Endodermal cell (in vitro differentiated cells): ENCODE measurements around the gene NFX1. TPM values are rescaled to one million over a fixed set of nuclear protein-coding genes. Genes with fewer than 3 reads are reported as not detected.

ENCODE experiments used
- DNase-seq: peaks from one replicate; pipeline ENCODE4 v3.0.0-alpha.2; 2017
- H3K27ac ChIP-seq: 2 replicates; pipeline ENCODE4 v1.5.1; 2013; ENCODE audit warnings: mild to moderate bottlenecking, low read depth, low read length, moderate library complexity
- H3K27me3 ChIP-seq: 2 replicates; pipeline ENCODE4 v1.6.1; 2013; ENCODE audit warnings: mild to moderate bottlenecking, low read length, moderate library complexity; ENCODE audit not compliant: insufficient read depth, control insufficient read depth, poor library complexity, severe bottlenecking
- H3K36me3 ChIP-seq: 2 replicates; pipeline ENCODE4 v1.7.0; 2013; ENCODE audit warnings: mild to moderate bottlenecking, low read length, moderate library complexity; ENCODE audit not compliant: control insufficient read depth, insufficient read depth
- H3K4me1 ChIP-seq: one replicate; pipeline ENCODE4 v1.7.0; 2013; ENCODE audit warnings: low read length; ENCODE audit not compliant: control insufficient read depth, insufficient read depth
- H3K4me3 ChIP-seq: 2 replicates; pipeline ENCODE4 v1.5.1; 2013; ENCODE audit warnings: mild to moderate bottlenecking, low read length, moderate library complexity
- H3K9ac ChIP-seq: 2 replicates; pipeline ENCODE4 v1.6.1; 2013; ENCODE audit warnings: mild to moderate bottlenecking, low read length, moderate library complexity; ENCODE audit not compliant: poor library complexity, severe bottlenecking; ENCODE audit errors: extremely low read depth
- H3K9me3 ChIP-seq: 2 replicates; pipeline ENCODE4 v1.6.1; 2013; ENCODE audit warnings: mild to moderate bottlenecking, low read length, moderate library complexity; ENCODE audit not compliant: control insufficient read depth
- H3K27ac Mint-ChIP-seq: 2 replicates; pipeline ENCODE4 v1.8.0; 2020; ENCODE audit warnings: mixed read lengths
- H3K27me3 Mint-ChIP-seq: 2 replicates; pipeline ENCODE4 v1.8.0; 2021; ENCODE audit warnings: mild to moderate bottlenecking, mixed read lengths; ENCODE audit not compliant: insufficient read depth
- H3K36me3 Mint-ChIP-seq: 2 replicates; pipeline ENCODE4 v1.8.0; 2020; ENCODE audit warnings: low read depth, mixed read lengths
- H3K4me1 Mint-ChIP-seq: 2 replicates; pipeline ENCODE4 v1.8.0; 2020; ENCODE audit warnings: mixed read lengths
- H3K4me3 Mint-ChIP-seq: 2 replicates; pipeline ENCODE4 v1.8.0; 2020; ENCODE audit warnings: mild to moderate bottlenecking, moderate library complexity, mixed read lengths
- H3K9me3 Mint-ChIP-seq: 2 replicates; pipeline ENCODE4 v1.8.0; 2020; ENCODE audit warnings: mild to moderate bottlenecking, mixed read lengths
- WGBS, 2 experiments: methylation state at CpG; one replicate each; pipeline versions ENCODE4 v1.1.5 to v1.1.7; 2013; ENCODE audit warnings: missing lambda C conversion rate in 2 of 2, mixed read lengths in 1 of 2; ENCODE audit not compliant: insufficient coverage in 1 of 2, insufficient read length in 1 of 2; 5-methylcytosine and 5-hydroxymethylcytosine counted together
- total RNA-seq, 2 donors: library from RNA; stranded (reverse); fragmentation: NEBNext Ultra II Directional in 1 of 2; extraction: Animal tissue kit (Norgen Biotek cat#: 25700) in 1 of 2; gene quantifications; 2 replicates in 1 of 2; 3 replicates in 1 of 2; pipeline ENCODE4 v1.2.1, GENCODE V29; 2021
- TF ChIP-seq, protein P1 (sequence below): fragments of 200-600 bp; sonication (generic); conservative IDR thresholded peaks from 2 replicates; pipeline ENCODE4 v1.5.0; 2021; ENCODE audit warnings: antibody characterized with exemption, mild to moderate bottlenecking

The NFX1 gene
- total RNA-seq, 2 donors from 2014 or later: 23.1 to 24.0 TPM

DNA sequence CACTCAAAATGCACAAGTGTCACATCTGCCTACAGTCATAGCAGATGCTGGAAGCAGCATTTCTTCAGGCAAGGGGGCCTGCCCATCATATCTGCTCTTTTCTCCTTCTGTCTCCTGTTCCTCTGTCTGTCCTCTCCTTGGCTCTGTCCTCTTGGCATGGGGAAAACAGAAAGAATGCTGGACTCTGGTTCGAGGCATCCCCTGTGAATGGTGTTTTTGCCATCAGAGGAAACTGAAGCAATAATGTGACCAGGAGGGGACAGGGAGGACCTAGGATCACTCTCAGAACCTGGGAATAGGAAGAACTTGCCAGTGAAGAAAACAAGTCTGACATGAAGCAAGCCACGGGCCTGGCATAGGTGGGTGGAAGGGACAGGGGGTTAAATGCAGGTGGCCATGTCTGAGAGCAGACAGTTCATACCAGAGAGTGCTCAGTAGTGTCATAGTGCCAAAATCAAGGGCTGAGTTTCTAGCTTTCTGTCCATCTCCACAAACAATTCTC, 76.7 kb downstream of the NFX1 start:
- DNase-seq: no peak
- no peaks in the 10 kb centered on the region for H3K9me3 ChIP-seq
- H3K27ac ChIP-seq: no peak overlapping the region
- Mint-ChIP-seq H3K27me3 (no peaks in the 10 kb centered on the region), H3K9me3 (no peaks in the 10 kb centered on the region), H3K36me3 (peaks cover 26% of the 10 kb centered on the region), H3K4me3 (no peak overlapping the region), H3K4me1 (no peaks in the 10 kb centered on the region), H3K27ac (no peak overlapping the region)
- WGBS, 2 experiments: 92 to 93% methylated on average over 1 to 2 of the region's 2 CpGs
- no peaks in the 10 kb centered on the region for H3K27me3 ChIP-seq
- H3K4me1 ChIP-seq: no peaks in the 10 kb centered on the region
- TF ChIP-seq, protein P1, sequence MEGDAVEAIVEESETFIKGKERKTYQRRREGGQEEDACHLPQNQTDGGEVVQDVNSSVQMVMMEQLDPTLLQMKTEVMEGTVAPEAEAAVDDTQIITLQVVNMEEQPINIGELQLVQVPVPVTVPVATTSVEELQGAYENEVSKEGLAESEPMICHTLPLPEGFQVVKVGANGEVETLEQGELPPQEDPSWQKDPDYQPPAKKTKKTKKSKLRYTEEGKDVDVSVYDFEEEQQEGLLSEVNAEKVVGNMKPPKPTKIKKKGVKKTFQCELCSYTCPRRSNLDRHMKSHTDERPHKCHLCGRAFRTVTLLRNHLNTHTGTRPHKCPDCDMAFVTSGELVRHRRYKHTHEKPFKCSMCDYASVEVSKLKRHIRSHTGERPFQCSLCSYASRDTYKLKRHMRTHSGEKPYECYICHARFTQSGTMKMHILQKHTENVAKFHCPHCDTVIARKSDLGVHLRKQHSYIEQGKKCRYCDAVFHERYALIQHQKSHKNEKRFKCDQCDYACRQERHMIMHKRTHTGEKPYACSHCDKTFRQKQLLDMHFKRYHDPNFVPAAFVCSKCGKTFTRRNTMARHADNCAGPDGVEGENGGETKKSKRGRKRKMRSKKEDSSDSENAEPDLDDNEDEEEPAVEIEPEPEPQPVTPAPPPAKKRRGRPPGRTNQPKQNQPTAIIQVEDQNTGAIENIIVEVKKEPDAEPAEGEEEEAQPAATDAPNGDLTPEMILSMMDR: no peak
- H3K9ac ChIP-seq: no peak overlapping the region
- peaks cover 40% of the 10 kb centered on the region for H3K36me3 ChIP-seq
- no peak overlapping the region for H3K4me3 ChIP-seq

DNA sequence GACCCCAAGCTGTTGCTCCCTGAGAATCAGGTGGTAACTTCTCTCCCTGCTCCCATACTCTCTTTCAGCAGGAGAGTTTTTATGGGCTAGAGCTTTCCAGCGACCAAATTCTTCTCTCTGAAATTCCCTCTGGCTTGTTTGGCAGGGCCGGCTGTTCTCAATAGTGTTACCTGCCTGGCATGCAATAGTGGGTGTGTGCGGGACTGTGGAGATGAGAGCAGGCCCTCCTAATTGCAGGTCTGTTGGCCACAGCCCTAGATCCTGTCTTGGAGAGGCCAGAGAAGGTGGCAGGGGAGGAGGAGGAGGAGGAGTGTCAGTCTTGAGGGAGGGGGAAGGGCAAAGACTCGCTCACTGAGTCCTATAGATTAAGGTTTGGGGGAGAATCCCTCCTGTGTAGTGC, 82.6 kb downstream of the NFX1 start:
- H3K4me3 Mint-ChIP-seq: no peak overlapping the region
- 90 to 94% methylated on average over 2 to 4 of the region's 4 CpGs for WGBS, 2 experiments
- Histone ChIP-seq H3K9ac (peak overlapping the region; percentile 7), H3K9me3 (no peaks in the 10 kb centered on the region), H3K36me3 (peaks cover 21% of the 10 kb centered on the region), H3K4me3 (no peak overlapping the region), H3K27me3 (no peaks in the 10 kb centered on the region), H3K4me1 (no peaks in the 10 kb centered on the region), H3K27ac (no peak overlapping the region)
- TF ChIP-seq, protein P1: no peak
- peaks cover 10% of the 10 kb centered on the region for H3K36me3 Mint-ChIP-seq
- H3K4me1 Mint-ChIP-seq: peaks cover 24% of the 10 kb centered on the region
- DNase-seq: no peak
- H3K9me3 Mint-ChIP-seq: no peaks in the 10 kb centered on the region
- H3K27me3 Mint-ChIP-seq: no peaks in the 10 kb centered on the region
- H3K27ac Mint-ChIP-seq: peak overlapping the region; percentile 70

DNA sequence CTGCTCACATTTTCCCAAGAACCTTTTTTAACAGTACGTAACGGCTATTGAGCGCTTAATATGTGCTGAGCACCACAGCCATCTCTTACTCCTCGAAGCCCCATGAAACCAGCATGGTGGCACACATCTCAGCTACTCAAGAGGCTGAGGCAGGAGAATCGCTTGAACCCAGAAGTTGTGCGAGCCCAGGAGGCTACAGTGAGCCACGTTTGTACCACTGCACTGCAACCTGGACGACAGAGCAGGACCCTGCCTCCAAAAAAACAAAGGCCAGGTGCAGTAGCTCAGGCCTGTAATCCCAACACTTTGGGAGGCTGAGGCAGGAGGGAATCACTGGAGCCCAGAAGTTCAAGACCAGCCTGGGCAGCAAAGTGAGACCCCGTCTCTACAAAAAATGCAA, 83.9 kb downstream of the NFX1 start:
- TF ChIP-seq, protein P1: no peak
- H3K27ac Mint-ChIP-seq: peak overlapping the region; percentile 70
- Histone ChIP-seq H3K4me3 (no peak overlapping the region), H3K9me3 (no peaks in the 10 kb centered on the region), H3K9ac (no peak overlapping the region), H3K27me3 (no peaks in the 10 kb centered on the region), H3K36me3 (peaks cover 21% of the 10 kb centered on the region), H3K27ac (no peak overlapping the region), H3K4me1 (no peaks in the 10 kb centered on the region)
- peaks cover 6% of the 10 kb centered on the region for H3K36me3 Mint-ChIP-seq
- 80 to 89% methylated on average over 7 to 9 of the region's 9 CpGs for WGBS, 2 experiments
- peaks cover 24% of the 10 kb centered on the region for H3K4me1 Mint-ChIP-seq
- no peaks in the 10 kb centered on the region for H3K27me3 Mint-ChIP-seq
- no peaks in the 10 kb centered on the region for H3K9me3 Mint-ChIP-seq
- H3K4me3 Mint-ChIP-seq: no peak overlapping the region
- no peak for DNase-seq
